Panc1 (cell line): ENCODE results near the gene PPP4R2.
"Not testable (repeated sequence)": the region's sequence is repeated elsewhere in the genome, so short reads cannot be mapped to it uniquely, and the experiment has no call there.

Experiments
- CTCF ChIP-seq: fragments of 450-650 bp; IDR thresholded peaks from 2 replicates; pipeline ENCODE4 v1.5.1; 2017; ENCODE audit warnings: mild to moderate bottlenecking
- REST ChIP-seq, 2 experiments: IDR thresholded peaks; 2 replicates each; pipeline ENCODE4 v1.6.1; 2011 to 2012; ENCODE audit warnings: low read depth in 2 of 2, control low read depth in 1 of 2, low read length in 1 of 2, mild to moderate bottlenecking in 1 of 2, moderate library complexity in 1 of 2; ENCODE audit not compliant: insufficient read depth in 1 of 2

DNA sequence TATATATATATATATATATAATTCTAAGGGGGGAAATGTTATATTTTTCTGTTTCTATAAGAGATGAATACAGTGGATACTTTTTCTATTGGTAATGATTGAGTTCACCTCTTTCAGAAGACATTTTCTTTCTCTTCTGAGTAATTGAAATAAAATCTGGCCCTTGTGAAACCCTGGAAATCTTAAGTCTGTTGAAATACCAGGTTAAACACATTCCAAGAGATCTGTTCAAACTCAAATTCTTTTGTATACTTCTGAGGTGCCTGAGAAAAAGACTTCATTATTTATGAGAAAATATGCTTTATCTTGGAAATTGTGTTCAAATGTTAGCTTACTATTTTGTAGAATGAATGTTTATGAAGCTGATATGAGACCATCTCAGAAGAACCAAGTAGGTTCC is 69.6 kb downstream of the PPP4R2 start:
- TF ChIP-seq CTCF; REST (IDR thresholded peaks at IDR 0.05; ENCODE audit: insufficient read depth in 1 of 2, low read depth in 2 of 2, low read length in 1 of 2): not testable (repeated sequence)
